Activated CD4-positive, alpha-beta T cell treated with anti-CD3 and anti-CD28 coated beads, Interleukin-2, amount 50 U/mL, for 16 hours (primary cell): Measurements from ENCODE around the gene FOSL1.

Experiments used
- DNase-seq: peaks from one replicate; pipeline ENCODE4 v3.0.0-alpha.2; 2020

Gene FOSL1

DNA sequence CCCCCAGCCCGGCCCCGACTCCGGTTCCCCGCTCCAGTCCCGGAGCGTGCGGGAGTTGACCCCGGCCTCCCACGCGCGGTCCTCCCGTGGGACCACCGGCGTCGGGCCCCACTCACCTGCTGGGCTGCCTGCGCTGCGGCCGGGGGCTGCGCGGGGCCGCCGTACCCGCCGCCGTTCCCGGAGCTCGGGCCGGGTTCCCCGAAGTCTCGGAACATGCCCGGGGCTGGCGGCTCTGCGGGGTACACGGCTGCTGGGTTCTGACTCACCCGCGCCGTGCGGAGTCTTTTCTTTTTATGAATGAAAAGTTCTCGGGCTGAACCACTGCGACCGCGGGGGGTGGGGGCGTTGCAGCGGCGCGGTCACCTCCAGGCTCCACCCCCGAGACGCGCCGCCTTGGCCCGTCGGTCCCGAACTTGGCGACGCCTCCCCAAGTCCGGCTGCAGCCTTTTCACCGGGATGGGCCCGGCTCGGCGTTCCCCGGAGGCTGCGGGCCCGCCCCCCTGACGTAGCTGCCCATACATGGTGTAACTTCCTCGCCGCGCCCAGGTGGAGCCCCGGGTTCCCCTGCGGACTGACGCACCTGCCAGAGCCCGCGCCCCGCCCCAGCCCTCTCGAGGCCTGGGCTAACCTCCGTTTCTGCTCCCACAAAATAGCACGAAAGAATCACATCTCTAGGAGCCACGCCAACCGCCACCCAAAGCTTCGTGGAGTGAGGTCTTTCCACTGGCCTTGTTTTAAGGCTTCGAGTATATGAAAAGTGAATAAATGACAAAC, at the start of gene FOSL1:
FOSL1 (minus strand) TSS at position 264 of the 774 bp plus-strand sequence; CDS start at position 215, 49 bp downstream.
- DNase-seq = peak; percentile 95

DNA sequence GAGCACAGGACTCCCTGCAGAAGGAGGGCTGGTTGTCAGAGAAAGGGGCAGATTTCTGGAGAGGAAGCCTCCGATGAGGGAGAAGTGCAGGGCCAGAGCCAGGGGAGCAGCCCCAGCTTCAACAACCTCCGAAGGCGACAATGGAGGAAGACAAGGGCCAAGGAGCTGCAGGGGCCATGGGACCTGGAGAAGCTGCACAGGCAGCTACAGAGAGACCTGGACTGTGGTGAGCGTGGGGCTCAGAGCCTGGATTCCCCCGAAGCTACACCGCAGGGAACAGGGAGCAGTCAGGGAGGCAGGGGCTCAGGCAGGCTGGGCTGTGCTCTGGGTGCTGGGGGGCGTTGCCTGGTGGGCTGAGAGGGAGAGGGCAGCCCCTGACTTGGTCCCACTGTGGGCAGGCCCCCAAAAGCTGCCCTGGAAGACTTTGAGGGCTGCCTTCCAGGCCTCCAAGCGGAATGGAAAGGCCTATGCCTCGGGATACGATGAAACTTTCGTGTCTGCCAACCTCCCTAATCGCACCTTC, 47.5 kb upstream of the FOSL1 start:
- DNase-seq = no peak

DNA sequence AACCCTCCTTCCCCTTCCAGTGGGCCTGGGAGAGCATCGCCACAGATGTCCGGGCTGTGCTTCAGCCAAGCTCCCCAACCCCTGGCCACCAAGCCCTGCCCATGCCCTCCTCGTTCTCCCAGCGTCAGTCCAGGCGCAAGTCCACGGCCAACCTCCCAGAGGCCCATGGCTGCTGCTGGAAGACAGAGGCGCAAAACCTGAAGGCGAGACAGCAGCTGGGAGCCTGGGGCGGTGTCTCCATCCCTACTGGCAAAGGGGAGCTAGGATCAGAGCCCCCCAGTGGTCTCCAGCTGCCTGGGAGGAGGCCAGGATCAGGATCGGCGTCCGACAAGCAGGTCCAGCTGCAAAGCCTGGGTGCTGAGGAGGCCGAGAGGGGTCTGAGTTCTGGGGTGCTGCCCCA, 46.9 kb upstream of the FOSL1 start:
- DNase-seq = no peak

DNA sequence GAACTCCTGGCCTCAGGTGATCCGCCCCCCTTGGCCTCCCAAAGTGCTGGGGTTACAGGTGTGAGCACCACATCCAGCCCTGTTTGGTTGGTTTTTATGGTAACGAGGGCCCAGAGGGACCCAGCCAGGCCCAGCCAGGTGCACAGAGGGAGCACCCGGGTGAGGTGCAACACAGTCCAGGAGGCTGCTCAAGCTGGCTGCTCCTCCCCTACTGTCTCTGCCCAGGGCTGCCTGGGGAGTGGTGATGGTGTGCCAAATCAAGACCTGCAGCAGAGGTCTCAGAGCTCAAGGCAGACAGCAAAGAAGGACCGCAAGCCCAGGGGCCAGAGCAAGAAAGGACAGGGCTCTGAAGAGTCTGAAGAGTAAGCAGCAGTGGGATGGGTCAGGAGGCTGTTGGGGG, 46.5 kb upstream of the FOSL1 start:
- no peak for DNase-seq

DNA sequence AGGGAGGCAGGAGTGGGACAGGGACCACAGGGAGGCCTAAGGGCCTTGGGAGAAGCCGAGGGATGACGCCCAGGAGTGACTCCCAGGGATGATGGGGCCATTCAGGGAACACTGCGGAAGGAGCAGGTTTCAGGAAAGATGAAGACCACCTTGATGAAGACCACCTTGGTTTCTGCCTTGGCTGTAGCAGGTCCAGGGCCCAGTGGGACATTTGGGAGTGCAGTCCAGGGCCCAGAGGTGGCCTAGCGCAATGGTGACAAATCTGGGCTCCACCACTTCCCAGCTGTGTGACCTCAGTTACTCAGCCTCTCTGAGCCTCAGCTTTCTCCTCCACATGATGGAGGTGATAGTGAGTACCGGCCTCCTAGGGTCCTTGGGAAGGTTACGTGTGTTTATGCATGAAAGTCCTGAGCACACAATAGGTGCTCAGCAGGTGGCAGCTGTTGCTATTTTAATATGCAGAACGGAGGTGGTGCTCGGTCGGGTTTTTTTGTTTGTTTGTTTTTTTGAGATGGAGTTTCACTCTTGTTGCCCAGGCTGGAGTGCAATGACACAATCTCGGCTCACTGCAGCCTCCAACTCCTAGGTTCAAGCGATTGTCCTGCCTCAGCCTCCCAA, 45.9 kb upstream of the FOSL1 start:
- DNase-seq = no peak

DNA sequence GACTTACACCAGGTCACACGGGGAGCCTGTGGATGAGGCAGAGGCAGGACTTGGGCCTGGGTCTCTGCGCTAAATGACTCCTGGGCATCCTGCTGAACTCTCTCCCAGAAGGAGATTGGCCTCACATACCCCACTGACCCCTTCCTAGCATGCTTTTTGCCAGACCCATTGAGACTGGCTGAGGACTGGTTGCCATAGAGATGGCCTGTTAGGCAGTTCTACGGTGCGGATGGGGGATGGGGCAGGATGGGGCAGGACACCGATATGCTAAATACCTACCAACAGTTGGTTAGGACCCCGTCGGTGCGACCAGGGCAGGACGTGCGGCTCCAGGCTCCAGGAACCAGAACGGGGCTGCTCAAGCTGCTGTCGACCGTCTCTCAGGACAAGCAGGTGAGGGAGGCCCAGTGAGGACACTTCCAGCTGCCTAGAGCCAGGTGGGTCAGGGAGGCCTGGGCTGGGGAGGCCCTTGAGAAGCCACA, 45.3 kb upstream of the FOSL1 start, which contains the start of gene TSGA10IP:
TSGA10IP (plus strand) TSS at position 51 of the 482 bp plus-strand sequence; CDS start at position 247, 196 bp downstream.
- DNase-seq = no peak

DNA sequence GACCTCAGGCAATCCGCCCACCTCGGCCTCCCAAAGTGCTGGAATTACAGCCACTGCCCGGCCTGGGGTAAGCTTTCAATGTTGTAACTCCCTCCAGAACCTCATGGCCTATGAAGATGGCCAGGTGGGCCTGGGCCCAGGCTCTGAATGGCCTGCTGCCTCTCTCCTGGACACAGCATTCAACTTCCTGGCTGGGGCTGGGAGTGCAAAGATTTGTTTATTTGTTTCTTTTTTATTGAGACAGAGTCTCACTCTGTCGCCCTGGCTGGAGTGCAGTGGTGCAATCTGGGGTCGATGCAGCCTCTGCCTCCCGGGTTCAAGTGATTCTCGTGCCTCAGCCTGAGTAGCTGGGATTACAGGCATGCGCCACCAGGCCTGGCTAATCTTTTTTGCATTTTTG, 44.6 kb upstream of the FOSL1 start:
- DNase-seq = no peak

DNA sequence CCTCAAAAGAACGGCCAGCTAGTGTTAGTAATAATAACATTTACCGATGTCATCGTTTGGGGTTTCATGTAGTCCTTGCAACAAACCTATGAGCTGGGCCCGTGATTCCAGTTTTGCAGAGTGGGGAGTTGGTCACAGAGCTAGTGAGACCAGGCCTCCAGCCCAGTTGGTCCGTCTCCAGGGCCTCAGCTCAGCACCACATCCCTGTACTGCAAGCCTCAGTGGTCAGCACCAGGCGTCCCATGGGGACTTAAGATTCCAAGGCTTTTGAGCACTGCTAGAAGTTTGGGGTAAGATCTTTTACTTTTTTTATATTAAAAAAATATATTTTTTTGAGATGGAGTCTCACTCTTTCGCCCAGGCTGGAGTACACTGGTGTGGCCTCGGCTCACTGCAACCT, 44.0 kb upstream of the FOSL1 start:
- DNase-seq = no peak

DNA sequence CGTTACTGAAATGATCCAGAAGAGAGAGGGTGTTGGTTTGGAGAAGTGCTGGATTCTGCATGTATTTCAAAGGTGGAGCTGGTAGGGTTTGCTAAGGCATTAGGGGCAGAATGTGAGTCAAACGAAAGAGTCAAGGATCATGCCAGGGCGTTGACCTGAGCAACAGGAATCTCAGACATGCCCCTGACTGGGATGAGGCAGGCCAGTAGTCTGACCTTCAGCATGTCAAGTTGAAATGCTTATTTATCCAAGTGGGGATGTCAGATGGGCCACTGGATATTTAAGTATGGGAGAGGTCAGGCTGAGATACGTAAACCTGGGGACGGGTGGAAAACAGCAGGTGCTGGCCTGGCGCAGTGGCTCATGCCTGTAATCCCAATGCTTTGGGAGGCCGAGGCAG, 42.3 kb upstream of the FOSL1 start:
- DNase-seq = no peak

DNA sequence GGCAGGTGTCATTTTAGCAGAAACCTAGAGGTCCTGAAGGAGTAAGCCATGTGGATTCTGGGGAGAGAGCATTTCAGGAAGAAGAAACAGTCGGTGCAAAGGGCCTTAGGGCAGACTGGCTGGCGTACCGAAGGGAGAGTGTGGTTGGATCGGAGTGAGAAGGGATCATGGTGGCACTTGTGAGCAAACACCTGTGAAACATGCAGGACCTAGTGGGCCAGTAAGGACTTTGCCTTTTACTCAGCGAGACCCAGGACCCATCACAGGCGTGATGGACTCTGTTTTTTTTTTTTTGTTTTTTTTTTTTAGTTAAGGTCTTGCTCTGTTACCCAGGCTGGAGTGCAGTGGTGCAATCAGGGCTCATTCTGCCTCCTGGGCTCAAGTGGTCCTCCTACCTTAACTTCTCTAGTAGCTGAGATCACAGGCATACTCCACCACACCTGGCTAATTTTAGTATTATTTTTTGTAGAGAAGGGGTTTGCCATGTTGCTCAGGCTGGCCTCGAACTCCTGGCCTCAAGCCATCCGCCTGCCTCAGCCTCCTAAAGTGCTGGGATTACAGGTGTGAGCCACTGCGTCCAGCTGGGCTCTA, 41.6 kb upstream of the FOSL1 start:
- DNase-seq = no peak

DNA sequence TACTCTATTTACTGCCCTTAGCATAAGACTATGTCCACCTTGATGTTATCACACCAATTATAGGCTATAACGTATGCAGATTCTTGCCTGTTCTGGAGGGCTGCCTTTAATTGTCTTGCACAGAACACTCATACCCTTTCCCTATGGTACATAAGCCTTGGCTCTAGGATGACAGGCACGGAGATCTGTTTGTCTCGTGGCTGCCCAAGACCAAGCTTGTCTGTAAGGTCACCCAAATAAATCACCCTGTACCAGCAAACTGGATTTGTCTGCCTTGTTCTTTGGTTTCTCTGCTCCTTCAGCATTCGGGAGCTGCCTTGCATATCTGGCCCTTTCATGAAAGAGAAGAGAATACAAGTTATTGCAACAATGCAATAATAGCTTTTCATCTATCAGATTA, 37.6 kb upstream of the FOSL1 start:
- no peak for DNase-seq

DNA sequence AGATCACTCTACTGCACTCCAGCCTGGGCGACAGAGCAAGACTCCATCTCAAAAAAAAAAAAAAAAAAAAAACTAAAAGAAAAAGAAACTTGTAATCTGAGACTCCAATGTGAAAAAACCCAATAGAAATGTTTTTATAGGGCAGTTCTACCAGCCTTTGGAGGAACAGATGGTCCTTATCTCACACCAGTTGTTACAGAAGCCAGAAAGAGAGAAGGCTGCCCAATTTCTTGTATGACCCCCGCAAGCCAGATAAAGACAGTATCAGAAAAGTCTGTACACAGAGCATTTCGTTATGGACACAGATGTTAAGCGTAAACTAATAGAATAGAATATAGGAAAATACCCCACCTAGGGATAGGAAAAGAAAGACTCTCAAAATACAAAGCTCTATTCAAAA, 33.8 kb upstream of the FOSL1 start:
- DNase-seq = no peak

DNA sequence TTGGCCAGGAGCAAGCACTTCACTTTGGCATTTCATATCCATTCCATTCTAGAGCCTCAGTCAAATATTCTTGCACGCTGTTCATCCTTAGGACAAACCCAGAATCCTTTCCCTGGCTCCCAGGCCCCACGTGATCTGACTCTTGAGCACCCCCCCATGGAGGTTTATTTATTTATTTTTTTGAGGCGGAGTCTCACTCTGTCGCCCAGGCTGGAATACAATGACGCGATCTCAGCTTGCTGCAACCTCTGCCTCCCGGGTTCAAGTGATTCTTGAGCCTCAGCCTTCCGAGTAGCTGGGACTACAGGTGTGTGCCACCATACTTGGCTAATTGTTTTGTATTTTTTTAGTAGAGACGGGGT, 32.4 kb upstream of the FOSL1 start:
- DNase-seq = peak; percentile 24

DNA sequence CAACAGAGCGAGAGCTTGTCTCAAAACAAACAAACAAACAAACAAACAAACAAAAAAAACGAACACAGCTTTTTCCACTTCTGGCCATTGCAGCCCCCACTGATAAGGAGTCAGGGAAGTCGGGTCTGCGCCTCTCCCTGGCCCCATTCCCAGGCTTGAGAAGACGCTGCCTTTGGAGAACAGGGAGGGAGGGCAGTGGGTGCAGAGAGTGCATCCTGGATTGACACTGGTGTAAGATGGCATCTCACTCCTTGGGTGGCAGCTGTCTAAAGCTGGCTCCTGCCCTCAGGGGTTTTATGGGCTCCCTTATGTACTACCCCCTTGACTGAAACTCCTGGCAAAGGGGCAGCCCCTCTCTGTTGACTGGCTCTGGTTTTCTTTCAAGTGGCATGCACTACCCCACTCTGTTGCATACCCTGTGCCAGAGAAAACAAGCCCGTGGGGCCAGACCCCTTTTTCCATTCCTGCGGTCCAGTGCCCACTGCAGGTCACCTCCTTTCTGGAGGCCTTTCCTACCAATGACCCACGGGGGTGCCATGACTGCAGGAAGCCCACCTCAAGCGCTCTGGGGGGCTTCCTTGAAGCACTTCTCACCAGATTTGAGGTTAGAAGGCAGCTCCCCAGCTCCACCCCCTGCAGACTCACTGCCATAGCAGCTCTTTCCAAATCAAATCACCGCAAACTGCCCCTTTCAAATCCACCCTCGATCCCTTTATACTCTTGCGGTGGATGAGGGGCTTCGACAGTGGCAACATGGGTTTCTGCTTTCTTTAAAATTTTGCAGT, 31.8 kb upstream of the FOSL1 start:
- no peak for DNase-seq

DNA sequence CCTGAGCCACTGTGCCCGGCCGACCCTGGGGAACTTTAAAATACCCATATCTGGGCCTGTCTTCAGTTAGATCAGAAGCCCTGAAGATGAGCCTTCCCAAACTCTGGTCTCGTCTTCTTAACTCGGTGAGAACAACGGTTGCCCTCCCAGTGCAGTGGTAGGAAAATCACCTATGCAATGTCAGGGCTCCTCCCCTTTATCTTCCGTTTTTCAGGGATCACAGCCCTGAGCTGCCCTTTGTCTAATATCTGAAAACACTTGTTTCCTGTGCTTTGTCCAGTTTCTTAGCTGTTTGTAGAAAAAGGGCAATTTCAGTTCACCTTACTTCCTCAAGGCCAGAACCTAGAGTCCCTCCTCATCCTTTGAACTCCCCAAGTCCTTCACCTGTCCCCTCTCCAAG, 28.5 kb upstream of the FOSL1 start:
- DNase-seq = no peak

DNA sequence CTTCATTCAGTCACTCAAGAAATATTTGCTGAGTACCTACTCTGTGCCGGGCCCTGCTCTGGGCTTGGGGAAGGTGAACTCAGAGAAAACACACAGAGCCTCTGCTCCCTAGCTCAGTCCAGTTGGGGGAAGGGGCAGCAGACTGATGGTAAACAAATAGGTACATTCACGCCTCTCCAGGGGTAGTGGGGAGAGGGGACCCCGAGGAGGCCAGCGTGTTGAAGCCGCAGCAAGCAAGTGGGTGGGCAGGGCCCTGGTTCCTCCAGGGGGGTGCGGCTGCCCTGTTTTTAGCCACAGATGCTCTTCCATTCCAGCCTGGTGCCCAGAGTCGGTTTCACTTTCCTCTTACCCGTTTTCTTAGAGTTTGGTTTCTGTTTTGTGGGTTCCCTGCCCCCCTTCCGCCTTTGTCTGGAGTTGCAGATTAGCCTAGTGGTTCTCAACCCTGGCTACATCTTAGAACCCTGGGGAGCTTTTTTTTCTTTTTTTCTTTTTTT, 27.8 kb upstream of the FOSL1 start:
- peak; percentile 86 for DNase-seq

DNA sequence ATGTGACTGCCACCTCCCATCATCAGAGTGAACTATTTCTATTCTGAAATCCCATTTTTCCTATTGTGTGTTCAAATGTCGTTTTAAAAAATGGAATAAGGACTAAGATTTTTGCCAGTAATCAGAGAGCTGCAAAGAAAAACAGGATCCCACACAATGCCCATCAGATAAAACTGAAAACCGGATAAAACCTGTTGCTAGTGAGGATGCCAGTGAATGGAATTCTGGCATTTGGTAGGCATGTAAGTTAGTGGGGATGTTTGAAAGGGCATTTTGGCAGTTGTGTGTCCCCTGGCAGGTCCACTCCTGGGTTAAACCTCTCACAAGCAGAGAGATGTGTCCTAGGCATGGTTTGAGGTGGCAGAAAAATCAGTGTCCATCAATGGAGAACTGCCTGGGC, 25.2 kb upstream of the FOSL1 start:
- no peak for DNase-seq

DNA sequence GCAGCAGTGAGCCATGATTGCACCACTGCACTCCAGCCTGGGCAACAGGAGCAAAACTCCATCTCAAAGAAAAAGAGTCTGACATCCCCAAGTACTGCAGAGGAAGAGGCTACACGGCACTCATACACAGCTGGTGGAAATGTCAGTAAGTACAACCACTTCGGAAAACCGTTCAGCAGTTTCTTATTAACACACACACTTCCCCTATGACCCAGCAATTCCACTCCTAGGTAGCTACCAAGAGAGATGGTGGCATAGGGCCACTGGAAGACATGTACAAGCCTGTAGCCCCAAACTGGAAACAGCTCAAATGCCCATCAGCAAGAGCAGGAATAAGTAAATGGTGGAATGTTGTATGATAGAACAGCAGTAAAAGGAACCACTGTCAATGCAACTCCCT, 22.4 kb upstream of the FOSL1 start:
- no peak for DNase-seq

DNA sequence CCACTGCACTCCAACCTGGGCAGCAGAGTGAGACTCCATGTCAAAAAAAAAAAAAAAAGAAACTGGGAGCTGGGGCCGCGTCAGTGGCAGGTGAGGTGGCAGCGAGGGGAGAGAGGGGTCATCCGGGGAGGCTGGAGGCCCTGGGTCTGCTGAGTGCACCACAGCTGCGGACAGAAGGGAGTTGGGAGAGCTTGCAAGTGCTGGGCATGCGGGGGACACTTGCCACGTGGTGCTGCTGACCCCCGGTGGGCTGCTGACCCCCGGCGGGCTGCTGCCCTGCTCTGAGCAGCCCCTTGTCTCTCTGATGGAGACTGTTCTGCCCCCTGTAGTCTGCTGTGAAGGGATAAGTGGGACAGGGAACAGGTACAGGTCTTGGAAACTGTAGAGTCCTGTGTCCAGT, 21.7 kb upstream of the FOSL1 start:
- DNase-seq = no peak

DNA sequence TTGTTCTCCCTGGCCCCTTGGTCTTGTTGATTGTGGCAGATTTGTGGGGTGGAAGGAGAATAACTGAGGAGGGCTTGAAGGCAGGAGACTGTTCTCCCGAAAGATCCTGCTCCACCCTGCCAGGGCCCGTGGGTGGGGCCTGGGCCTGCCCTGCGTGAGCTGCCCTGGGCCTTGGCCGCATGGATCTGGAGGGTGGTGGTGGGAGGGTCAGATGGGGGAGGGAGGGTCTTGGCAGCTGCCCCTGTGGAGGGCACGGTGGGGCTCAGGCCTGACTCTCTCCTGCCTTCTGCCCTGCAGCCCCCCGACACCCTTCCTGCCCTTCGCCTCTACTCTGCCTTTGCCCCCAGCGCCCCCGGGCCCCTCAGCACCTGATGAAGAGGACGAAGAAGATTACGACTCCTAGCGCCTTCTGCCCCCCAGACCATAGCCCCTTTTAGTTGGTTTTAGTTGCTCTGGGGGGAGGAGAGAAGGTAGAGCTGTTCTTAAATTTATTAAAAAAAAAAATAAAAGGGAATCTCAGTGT, 20.9 kb upstream of the FOSL1 start:
- no peak for DNase-seq

DNA sequence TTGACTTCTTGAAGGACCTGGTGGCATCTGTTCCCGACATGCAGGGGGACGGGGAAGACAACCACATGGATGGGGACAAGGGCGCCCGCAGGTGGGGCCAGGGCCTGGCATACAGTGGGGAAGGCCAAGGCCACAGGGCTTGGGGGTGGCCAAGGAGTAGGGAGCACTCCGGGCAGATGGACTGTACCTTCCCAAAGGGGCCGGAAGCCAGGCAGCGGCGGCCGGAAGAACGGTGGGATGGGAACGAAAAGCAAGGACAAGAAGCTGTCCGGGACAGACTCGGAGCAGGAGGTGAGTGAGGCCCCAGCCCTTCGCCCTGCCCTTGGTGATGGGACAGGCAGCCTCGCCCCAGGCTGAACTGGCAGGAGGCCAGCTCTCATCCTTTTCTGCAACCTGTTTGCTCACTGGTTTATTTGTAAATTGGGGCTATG, 20.2 kb upstream of the FOSL1 start:
- DNase-seq = no peak

DNA sequence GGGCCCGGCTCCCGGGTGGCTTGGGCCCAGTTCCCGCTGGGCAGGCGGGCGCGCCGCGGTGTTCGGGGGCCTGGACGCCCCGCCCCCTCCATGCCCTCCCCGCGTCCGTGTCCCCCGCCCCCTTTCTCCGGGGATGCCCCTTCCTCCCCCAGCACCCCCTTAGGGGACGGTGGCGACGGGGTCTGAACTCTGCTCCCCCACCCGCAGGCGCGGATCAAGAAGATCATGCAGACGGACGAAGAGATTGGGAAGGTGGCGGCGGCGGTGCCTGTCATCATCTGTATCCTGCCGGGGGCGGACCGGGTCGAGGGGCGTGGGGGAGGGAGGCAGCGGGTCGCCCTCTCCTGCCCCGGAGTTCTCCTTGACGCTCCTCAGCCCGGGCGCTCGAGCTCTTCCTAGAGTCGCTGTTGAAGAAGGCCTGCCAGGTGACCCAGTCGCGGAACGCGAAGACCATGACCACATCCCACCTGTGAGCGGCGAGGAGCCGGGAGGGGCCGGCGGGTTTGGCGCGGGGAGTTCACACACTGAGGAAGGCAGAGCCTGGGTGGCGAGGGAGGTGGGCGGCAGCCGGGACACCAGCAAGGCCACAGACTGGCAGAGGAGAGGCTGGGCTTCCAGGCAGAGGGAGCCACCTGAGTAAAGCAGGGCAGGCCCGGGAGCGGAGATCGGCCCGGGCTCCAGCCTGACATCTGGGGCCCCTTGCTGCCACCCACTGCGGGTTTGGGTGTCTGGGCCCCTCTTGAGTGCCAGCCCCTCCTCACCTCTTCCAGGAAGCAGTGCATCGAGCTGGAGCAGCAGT, 19.6 kb upstream of the FOSL1 start:
- DNase-seq = peak; percentile 41
